Neural cell (in vitro differentiated cells): Measurements from ENCODE around the gene CYP26B1.

Source experiments
- EP300 ChIP-seq: fragments of 450-650 bp; conservative IDR thresholded peaks from 2 replicates; pipeline ENCODE4 v1.6.1; 2014; ENCODE audit warnings: antibody characterized with exemption, mild to moderate bottlenecking, moderate library complexity; ENCODE audit not compliant: poor library complexity, severe bottlenecking
- EZH2 ChIP-seq: fragments of 200-600, 300-800 bp; shearing (Covaris generic), sonication (generic); IDR thresholded peaks from 2 replicates; pipeline ENCODE4 v1.6.1; 2014; ENCODE audit warnings: antibody characterized with exemption, low read length, borderline replicate concordance, mild to moderate bottlenecking; ENCODE audit not compliant: insufficient read depth, poor library complexity, severe bottlenecking
- POLR2AphosphoS5 ChIP-seq: IDR thresholded peaks from 2 replicates; pipeline ENCODE4 v1.6.1; 2012
- SMC3 ChIP-seq: fragments of 450-650 bp; conservative IDR thresholded peaks from 2 replicates; pipeline ENCODE4 v1.6.1; 2014; ENCODE audit warnings: antibody characterized with exemption, mild to moderate bottlenecking, moderate library complexity; ENCODE audit not compliant: poor library complexity
- TF ChIP-seq, protein P1 (sequence below): fragments of 450-650 bp; IDR thresholded peaks from 2 replicates; pipeline ENCODE4 v1.5.1; 2014; ENCODE audit warnings: antibody characterized with exemption, mild to moderate bottlenecking, moderate library complexity; ENCODE audit not compliant: poor library complexity, severe bottlenecking
- TF ChIP-seq, protein P2 (sequence below): IDR thresholded peaks from 2 replicates; pipeline ENCODE4 v1.6.1; 2012; ENCODE audit warnings: borderline replicate concordance

DNA sequence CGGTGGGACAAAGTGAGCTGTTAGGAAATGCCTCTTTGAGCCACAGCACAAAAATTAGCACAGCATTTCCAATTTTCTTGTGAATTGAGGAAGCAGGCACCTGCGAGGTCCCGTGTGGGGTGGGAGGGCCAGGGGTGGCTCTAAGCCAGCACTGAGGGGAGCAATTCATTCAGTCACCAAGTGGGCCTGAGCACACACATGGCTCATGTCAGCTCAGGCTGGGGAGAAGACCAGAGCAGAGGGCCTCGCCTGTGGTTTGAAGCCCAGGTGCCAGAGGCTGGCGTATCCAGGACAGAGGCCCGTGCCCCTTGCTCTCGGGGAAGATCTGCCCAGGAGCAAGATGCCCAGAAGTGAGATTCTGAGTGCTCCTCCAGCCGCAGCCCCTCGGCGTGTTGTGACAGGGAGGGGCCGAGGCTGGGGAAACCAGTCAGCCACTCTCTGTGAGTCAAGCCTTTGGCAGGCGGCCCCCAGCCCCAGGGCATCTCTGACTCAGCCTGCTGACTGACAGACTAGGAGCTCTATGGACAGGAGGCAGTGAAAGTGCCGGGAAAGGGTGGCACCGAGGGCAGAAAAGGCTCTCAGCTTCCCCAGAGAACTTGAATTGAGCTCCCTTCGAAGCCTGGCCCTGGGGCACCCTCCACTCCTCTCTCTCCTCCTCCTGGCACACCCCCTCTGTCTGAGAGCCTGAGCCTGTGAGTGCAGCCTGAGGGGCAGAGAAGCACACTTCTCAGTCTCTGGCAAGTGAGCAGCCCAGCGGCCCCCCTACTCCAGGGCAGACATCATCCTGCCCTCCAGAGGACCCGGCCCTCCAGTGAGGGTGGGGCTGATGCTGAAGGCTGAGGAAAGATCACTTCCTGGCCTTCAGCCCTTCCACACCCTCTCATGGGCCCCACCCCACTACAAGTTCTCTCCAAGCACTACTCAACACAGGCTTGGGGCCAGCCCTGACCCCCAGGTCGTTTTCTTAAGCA lies 32.3 kb downstream of the CYP26B1 start:
- TF ChIP-seq, protein P1, sequence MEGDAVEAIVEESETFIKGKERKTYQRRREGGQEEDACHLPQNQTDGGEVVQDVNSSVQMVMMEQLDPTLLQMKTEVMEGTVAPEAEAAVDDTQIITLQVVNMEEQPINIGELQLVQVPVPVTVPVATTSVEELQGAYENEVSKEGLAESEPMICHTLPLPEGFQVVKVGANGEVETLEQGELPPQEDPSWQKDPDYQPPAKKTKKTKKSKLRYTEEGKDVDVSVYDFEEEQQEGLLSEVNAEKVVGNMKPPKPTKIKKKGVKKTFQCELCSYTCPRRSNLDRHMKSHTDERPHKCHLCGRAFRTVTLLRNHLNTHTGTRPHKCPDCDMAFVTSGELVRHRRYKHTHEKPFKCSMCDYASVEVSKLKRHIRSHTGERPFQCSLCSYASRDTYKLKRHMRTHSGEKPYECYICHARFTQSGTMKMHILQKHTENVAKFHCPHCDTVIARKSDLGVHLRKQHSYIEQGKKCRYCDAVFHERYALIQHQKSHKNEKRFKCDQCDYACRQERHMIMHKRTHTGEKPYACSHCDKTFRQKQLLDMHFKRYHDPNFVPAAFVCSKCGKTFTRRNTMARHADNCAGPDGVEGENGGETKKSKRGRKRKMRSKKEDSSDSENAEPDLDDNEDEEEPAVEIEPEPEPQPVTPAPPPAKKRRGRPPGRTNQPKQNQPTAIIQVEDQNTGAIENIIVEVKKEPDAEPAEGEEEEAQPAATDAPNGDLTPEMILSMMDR = no peak
- TF ChIP-seq, protein P2, sequence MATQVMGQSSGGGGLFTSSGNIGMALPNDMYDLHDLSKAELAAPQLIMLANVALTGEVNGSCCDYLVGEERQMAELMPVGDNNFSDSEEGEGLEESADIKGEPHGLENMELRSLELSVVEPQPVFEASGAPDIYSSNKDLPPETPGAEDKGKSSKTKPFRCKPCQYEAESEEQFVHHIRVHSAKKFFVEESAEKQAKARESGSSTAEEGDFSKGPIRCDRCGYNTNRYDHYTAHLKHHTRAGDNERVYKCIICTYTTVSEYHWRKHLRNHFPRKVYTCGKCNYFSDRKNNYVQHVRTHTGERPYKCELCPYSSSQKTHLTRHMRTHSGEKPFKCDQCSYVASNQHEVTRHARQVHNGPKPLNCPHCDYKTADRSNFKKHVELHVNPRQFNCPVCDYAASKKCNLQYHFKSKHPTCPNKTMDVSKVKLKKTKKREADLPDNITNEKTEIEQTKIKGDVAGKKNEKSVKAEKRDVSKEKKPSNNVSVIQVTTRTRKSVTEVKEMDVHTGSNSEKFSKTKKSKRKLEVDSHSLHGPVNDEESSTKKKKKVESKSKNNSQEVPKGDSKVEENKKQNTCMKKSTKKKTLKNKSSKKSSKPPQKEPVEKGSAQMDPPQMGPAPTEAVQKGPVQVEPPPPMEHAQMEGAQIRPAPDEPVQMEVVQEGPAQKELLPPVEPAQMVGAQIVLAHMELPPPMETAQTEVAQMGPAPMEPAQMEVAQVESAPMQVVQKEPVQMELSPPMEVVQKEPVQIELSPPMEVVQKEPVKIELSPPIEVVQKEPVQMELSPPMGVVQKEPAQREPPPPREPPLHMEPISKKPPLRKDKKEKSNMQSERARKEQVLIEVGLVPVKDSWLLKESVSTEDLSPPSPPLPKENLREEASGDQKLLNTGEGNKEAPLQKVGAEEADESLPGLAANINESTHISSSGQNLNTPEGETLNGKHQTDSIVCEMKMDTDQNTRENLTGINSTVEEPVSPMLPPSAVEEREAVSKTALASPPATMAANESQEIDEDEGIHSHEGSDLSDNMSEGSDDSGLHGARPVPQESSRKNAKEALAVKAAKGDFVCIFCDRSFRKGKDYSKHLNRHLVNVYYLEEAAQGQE = no peak
- TF ChIP-seq SMC3 (no peak), EZH2 (no peak), EP300 (no peak), POLR2AphosphoS5 (no peak)
